GM10266 (cell line): ENCODE data around the gene ITGB1BP1.

Source experiments
- DNase-seq: peaks from one replicate; pipeline ENCODE4 v3.0.0; 2012; ENCODE audit errors: extremely low spot score
- CTCF ChIP-seq: IDR thresholded peaks from 2 replicates; pipeline ENCODE4 v1.5.1; 2012; ENCODE audit warnings: mild to moderate bottlenecking, low read depth; ENCODE audit not compliant: control insufficient read depth, insufficient read depth; ENCODE audit errors: missing control alignments

ITGB1BP1 gene

GRCh38 chr2:9416962-9417316, 6.4 kb downstream of the ITGB1BP1 start:
- DNase-seq, result no peak
- no peak for TF ChIP-seq CTCF

GRCh38 chr2:9416267-9416961, 6.9 kb downstream of the ITGB1BP1 start:
- DNase-seq, result no peak
- no peak for TF ChIP-seq CTCF

- no peak for TF ChIP-seq CTCF
- DNase-seq, result no peak
Observed at GRCh38 chr2:9415516-9416169, 7.7 kb downstream of the ITGB1BP1 start.

- TF ChIP-seq CTCF, result no peak
- DNase-seq, result no peak
Observed at GRCh38 chr2:9412781-9413180, 10.5 kb downstream of the ITGB1BP1 start.

- no peak for DNase-seq
- no peak for TF ChIP-seq CTCF
Observed at GRCh38 chr2:9410108-9410507, 13.2 kb downstream of the ITGB1BP1 start.

- no peak for DNase-seq
- TF ChIP-seq CTCF, result no peak
Observed at GRCh38 chr2:9408641-9409151, 14.6 kb downstream of the ITGB1BP1 start.

GRCh38 chr2:9407363-9407811, 15.9 kb downstream of the ITGB1BP1 start:
- no peak for DNase-seq
- TF ChIP-seq CTCF, result no peak
